NCI-H128 (cell line): Measurements from ENCODE around the gene CRLF1.
"Not testable (repeated sequence)": the region's sequence is repeated elsewhere in the genome, so short reads cannot be mapped to it uniquely, and the experiment has no call there.

Experiments used
- DNase-seq: peaks from one replicate; lab custom pipeline; 2025; ENCODE audit not compliant: unreplicated experiment; lab: John Stamatoyannopoulos, UW

Gene CRLF1

DNA sequence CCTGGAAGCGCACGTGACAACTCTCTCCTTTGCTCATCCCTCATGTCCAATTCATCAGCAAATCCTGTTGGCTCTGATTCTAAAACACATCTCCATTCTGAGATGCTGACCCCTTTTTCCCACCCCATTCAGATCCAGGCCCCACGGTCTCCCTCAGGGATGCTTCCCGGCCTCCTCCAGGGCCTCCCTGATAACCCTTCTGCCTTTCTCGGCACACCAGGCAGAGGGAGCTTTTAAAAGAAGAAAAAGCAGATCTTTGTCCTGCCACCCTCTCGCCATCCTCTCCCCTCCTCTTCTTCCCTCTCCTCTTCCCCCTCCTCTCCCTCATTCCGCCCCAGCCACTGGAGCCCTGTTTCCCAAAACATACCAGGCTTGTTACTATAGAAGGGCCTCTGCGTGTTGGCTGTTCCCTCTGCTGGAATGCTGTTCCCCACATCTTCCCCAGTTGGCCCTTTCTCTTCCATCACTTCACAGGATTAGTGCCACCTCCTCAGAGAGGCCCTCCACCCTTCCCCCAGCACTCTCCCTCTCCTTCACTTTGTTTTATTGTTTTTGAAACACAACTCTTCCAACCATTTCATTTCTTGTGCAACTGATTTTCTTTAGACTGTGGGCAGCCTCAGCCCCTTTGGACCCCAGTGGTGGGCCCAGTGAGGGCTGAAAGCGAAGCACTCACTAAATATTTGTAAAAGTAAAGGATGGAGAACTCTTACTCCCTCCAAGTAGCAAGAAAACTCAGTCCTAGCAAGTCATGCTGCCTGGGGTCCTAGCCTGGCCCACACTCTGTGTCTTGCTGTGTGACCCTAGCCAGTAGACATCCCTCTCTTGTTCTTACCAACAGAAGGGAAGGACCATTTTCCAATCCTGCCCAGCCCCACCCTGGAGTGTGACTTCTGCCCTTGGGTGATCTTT is 2.5 kb upstream of the CRLF1 start:
- DNase-seq = no peak

- no peak for DNase-seq
Observed at GRCh38 chr19:18608102-18608804, 1.7 kb upstream of the CRLF1 start.

GRCh38 chr19:18607226-18608101 is 865 bp upstream of the CRLF1 start:
- DNase-seq = no peak

DNA sequence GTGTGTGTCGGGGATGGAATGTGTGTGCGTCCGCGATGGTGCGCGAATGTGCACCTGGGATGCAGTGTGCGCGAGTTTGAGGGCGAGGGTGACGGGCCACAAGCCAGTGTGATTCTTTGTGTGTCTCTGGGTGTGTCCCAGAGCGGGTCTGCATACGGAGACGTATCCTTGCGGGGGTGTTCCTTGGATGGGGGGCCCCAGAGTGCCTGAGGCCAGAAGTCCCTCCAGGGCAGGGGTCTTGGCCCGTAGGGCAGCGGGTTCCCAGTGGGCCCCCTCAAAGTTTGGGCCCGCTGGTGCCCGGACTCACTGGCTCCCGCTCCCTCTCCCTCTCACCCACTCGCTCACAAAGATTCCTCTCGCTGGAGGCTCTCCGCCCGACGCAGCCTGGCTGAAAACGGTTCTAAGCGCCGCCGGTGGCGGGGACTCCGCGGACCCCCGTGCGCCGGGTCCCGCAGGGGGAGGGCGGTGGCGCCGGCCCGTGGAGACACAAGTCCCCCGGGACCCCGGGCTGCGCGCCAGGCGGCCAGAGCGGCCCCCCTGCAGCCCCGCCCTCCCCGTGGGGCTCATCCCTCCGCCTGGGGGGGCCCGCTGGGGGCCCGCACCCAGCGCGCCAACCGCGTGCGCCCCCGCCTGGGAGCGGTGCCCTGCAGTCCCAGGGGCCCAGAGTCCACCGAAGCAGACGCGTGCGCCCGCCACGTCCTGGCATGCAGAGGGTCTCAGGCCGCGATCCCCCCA is 886 bp downstream of the CRLF1 start:
- no peak for DNase-seq

DNA sequence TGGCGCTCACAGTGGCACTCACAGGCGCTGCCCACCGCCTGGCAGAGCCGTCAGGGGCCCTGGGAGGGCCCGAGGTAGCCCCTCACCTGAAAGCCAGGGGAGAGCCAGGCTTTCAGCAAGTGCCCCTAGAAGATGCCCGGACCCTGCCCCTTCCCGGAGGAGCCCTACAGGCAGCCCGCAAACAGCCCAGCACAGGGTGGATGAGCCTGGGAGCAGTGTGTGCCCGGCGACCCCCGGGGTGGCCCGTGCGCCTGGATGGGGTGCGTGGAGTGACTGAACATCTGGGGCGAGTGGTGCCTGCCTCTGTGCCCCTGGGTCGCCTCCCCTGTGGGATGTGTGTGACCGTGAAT is 1.4 kb downstream of the CRLF1 start:
- DNase-seq = no peak

- no peak for DNase-seq
Observed at GRCh38 chr19:18604820-18605159, 1.8 kb downstream of the CRLF1 start.

- DNase-seq = no peak
Observed at GRCh38 chr19:18603958-18604819, 2.4 kb downstream of the CRLF1 start.

DNA sequence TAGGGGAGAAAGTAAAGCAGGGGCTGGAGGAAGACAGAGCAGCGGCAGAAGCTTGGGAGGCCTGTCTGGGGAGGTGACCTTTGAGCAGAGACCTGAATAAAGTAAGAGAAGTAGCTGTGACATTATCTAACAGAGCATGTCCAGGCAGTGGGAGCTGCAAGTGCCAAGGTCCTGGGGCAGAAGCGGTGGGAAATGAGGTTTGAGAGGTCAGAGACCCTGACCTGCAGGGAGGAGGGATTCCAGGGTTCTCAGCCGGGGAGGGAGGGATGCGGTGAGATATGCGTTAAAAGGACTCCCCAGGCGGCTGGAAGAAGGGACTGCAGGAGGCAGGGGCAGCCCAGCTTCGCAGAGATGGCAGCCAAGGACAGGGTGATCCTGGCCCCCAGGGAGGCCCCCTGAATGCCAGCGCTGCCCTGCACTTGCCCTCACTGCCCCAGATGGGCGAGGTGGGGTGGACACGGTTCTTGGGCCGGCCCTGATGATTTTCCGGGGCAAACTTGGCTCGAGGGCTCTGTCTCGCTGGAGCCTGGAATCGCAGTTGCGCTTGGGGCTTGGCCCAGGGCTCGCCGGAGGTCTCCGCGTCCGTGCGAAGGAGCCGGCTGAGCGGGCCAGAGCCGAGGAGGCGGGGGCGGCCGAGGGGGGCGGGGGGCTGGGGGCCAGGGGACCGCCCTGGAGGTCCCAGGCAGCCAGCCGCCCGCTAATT is 3.2 kb downstream of the CRLF1 start:
- DNase-seq = no peak

- DNase-seq = no peak
Observed at GRCh38 chr19:18601875-18602274, 4.7 kb downstream of the CRLF1 start.

GRCh38 chr19:18600692-18601397 is 5.8 kb downstream of the CRLF1 start:
- not testable (repeated sequence) for DNase-seq

DNA sequence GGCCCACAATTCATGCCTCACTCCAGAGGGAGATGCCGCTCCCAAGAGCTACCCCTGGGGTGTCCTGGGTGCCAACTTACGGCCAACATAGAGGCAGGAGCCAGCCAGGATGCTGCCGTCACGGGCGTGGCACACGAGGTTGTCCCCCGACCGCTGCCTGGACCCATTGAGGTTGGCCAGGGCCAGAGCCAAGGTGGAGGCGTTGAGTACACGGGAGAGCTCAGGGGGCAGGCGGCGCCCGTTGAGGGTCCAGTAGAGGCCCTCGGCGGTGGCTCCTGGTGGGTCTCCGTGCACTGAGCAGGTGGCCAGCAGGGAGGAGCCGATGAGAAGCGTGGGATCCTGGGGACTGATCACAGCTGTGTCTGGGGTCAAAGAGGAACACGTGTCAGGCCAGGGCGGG is 7.1 kb downstream of the CRLF1 start:
- no peak for DNase-seq

GRCh38 chr19:18597809-18598660 is 8.6 kb downstream of the CRLF1 start:
- DNase-seq = no peak

DNA sequence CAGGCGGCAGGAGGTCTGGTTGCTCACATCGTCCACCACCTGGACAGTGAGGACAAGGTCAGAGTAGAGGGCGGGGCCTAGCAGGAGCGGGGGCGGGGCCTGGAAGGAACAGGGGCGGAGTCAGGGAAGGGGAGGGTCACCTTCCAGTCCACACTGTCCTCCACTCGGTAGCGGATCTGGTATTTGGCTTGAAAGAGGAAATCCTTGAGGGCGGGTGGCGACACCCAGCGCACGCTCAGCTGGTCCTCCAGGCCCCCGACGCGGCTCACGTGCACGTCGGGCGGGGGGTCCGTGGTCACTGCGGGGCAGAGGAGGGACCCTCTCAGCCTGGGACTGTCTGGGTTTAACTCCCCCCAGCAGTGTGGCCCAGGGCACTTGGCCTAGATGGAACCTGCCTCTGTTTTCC is 9.8 kb downstream of the CRLF1 start:
- DNase-seq = no peak

DNA sequence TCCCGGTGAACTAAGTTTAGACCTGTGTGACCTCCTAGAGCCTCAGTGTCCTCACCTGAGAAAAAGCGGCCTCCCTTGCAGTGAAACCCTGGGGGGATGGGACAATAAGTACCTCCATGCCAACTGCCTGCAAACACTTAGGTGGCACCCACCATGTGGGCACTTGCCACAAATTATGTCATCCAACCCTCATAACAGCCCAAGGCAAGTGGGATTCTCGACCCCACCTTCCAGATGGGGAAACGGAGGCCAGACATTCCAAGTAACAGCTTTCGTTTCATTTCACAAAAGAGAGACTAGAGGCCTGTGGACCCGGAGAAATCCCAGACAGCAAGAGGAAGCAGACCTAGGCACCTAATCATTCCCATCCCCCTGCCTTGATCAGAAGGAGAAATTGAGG is 11.1 kb downstream of the CRLF1 start:
- DNase-seq = no peak

- DNase-seq = no peak
Observed at GRCh38 chr19:18594824-18595373, 11.7 kb downstream of the CRLF1 start.

DNA sequence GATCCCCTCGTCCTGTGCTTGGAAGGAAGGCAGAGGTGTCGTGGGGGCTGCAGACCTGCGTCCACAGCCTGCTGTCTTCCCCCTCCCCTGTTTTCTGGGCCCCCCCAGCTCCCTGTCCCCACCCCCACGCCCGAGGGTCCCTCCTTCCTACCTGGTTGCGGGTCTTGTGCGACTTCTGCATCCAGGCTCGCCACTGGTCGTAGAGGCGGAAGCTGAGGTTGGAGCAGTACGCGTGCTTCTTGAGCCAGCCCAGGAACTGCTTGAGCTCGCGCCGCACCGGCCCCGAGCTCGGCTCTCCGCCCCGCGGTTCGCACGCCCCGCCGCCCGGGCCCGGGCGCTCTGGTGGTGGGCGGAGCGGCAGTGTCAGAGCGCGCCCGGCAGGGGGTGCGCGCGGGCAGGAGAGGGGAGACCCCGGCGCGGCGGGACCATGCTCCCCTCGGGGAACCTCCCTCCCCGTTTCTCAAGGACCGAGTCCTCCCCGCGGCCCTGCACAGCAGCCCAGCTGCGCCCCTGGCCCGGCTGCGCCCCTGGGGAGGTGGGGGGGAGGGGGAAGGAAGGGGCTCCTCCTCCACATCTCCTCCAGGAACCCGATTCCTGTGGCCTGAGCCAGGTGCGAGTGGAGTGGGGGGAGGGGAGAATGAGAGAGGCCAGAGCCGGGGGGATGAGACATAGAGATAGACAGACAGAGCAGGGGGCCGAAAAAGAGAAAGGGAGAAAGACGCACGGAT is 12.3 kb downstream of the CRLF1 start:
- DNase-seq = peak; percentile 36
